ENCODE results near the gene NTNG2.

DNA sequence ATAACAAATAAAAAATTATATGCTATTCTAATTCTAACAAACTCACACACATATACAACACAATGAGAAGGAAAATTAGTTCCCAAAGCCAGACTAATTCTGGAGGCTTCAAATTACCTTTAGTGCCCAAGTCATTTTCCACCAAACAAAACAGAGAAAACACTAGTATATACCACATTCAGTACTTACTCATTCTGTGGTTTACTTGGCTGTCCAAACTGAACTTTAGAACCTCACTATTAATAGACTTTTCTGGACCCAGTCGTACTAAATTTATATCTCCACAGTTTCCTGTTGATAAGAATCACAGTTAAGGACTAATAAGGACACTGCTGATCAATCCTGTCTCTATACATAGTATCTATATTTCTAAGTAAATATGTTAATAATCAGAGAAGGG, 126.5 kb downstream of the NTNG2 start:
- TF ChIP-seq POLR2AphosphoS5 (IDR thresholded peaks at IDR 0.05; ENCODE audit: borderline replicate concordance, low read depth, low read length) (no peak), EZH2 (IDR thresholded peaks at IDR 0.05) (no peak), FOXP2 (optimal IDR thresholded peaks at IDR 0.05; ENCODE audit: control extremely low read depth, extremely low read length, insufficient read depth) (no peak)

All from SK-N-MC (cell line).